K562 (cell line): ENCODE data around the gene MIDN. TPM values are rescaled to one million over a fixed set of nuclear protein-coding genes. Genes with fewer than 3 reads are reported as not detected.

Source experiments
- FUS ChIP-seq: fragments of 200-400 bp; formaldehyde crosslinking; optimal IDR thresholded peaks from 2 replicates; pipeline ENCODE3; 2017; ENCODE audit warnings: low read depth, low read length
- HMG20A ChIP-seq: fragments of 450-650 bp; formaldehyde crosslinking; conservative IDR thresholded peaks from 2 replicates; pipeline ENCODE4 v1.4.0; 2020; ENCODE audit warnings: mild to moderate bottlenecking, mixed read lengths
- MYC ChIP-seq, 2 experiments: fragments of 250-450 bp in 1 of 2; sonication (Bioruptor Pico) in 1 of 2; IDR thresholded peaks; 2 replicates each; pipeline versions ENCODE4 v1.5.1 to v1.6.1; 2012 to 2021; ENCODE audit warnings: low read depth in 2 of 2, borderline replicate concordance in 1 of 2, improper control_type of control experiment in 1 of 2, low read length in 1 of 2, mild to moderate bottlenecking in 1 of 2, moderate library complexity in 1 of 2
- PHF20 ChIP-seq: fragments of 450-650 bp; IDR thresholded peaks from 2 replicates; pipeline ENCODE4 v1.6.1; 2018; ENCODE audit not compliant: partially characterized antibody
- POLR2G ChIP-seq: fragments of 200-400 bp; formaldehyde crosslinking; IDR thresholded peaks from 2 replicates; pipeline ENCODE4 v1.6.1; 2017; ENCODE audit warnings: low read depth, mild to moderate bottlenecking, antibody characterized with exemption, low read length, moderate library complexity
- PRPF4 ChIP-seq: fragments of 200-400 bp; formaldehyde crosslinking; IDR thresholded peaks from one replicate; pipeline ENCODE4 v1.6.1; 2017; ENCODE audit warnings: low read length, low read depth, mild to moderate bottlenecking; ENCODE audit not compliant: insufficient read depth, poor library complexity, severe bottlenecking
- RB1 ChIP-seq: fragments of 450-650 bp; IDR thresholded peaks from 2 replicates; pipeline ENCODE4 v1.6.1; 2017; ENCODE audit warnings: low read depth, mild to moderate bottlenecking
- RBM14 ChIP-seq: fragments of 200-400 bp; formaldehyde crosslinking; IDR thresholded peaks from 2 replicates; pipeline ENCODE4 v1.6.1; 2018; ENCODE audit warnings: low read depth, mild to moderate bottlenecking, low read length, moderate library complexity, borderline replicate concordance; ENCODE audit not compliant: insufficient read depth
- SOX6 ChIP-seq: fragments of 450-650 bp; IDR thresholded peaks from 2 replicates; pipeline ENCODE4 v1.6.1; 2014; ENCODE audit warnings: mild to moderate bottlenecking
- TCF3 ChIP-seq: sonication (generic); formaldehyde crosslinking; IDR thresholded peaks from 2 replicates; pipeline ENCODE4 v1.4.0; 2020; ENCODE audit warnings: mild to moderate bottlenecking, missing genetic modification reagents
- XRCC3 ChIP-seq: fragments of 450-650 bp; IDR thresholded peaks from 2 replicates; pipeline ENCODE4 v1.6.1; 2017; ENCODE audit warnings: mild to moderate bottlenecking, moderate library complexity
- ZBTB17 ChIP-seq: fragments of 450-650 bp; formaldehyde crosslinking; IDR thresholded peaks from 2 replicates; pipeline ENCODE4 v1.4.0; 2020; ENCODE audit warnings: mild to moderate bottlenecking
- ZEB2 ChIP-seq: fragments of 450-650 bp; IDR thresholded peaks from 2 replicates; pipeline ENCODE4 v1.6.1; 2016
- polyA plus RNA-seq, 8 experiments: library from polyadenylated mRNA; depleted of rRNA in 4 of 8; stranded (reverse) in 5 of 8; unstranded in 3 of 8; fragments of >200 nt; fragmentation: Nextera tagmentation in 2 of 8; fragmentation: Illumina TruSeq in 1 of 8; extraction: Ambion mirVana in 2 of 8; extraction: Trizol in 1 of 8; gene quantifications; 2 replicates each; pipeline versions ENCODE4 v1.2.1 to v1.2.3, GENCODE V29; 2011 to 2014; ENCODE audit warnings: inconsistent platforms in 1 of 8, missing spikeins in 1 of 8
- total RNA-seq, 7 experiments: library from RNA; depleted of rRNA in 6 of 7; stranded (reverse); fragments of >200 nt in 6 of 7; fragmentation: Illumina TruSeq in 2 of 7; extraction: Trizol in 2 of 7; gene quantifications; 2 replicates each; pipeline versions ENCODE4 v1.2.1 to v1.2.3, GENCODE V29; 2011 to 2021; ENCODE audit warnings: low replicate concordance in 1 of 7
- TF ChIP-seq, protein P1 (sequence below): sonication (generic); formaldehyde crosslinking; IDR thresholded peaks from 2 replicates; pipeline ENCODE4 v1.8.0; 2022; ENCODE audit warnings: missing genetic modification reagents, mild to moderate bottlenecking, moderate library complexity, borderline replicate concordance
- TF ChIP-seq, protein P2 (sequence below): fragments of 250-450 bp; sonication (Bioruptor Pico); IDR thresholded peaks from 2 replicates; pipeline ENCODE4 v1.8.0; 2022; ENCODE audit warnings: moderate library complexity, mild to moderate bottlenecking, inconsistent platforms
- TF ChIP-seq, protein P3 (sequence below): fragments of 450-650 bp; formaldehyde crosslinking; IDR thresholded peaks from 2 replicates; pipeline ENCODE4 v1.4.0; 2022; ENCODE audit warnings: mild to moderate bottlenecking, moderate library complexity
- TF ChIP-seq, protein P4 (sequence below), 2 experiments: fragments of 450-650 bp; conservative IDR thresholded peaks; 2 replicates each; pipeline ENCODE4 v1.6.1; 2017; ENCODE audit warnings: mild to moderate bottlenecking in 2 of 2, moderate library complexity in 2 of 2
- TF ChIP-seq, protein P5 (sequence below): sonication (generic); formaldehyde crosslinking; IDR thresholded peaks from 2 replicates; pipeline ENCODE4 v1.5.0; 2020; ENCODE audit warnings: missing genetic modification reagents
- TF ChIP-seq, protein P6 (sequence below): sonication (generic); formaldehyde crosslinking; IDR thresholded peaks from 2 replicates; pipeline ENCODE4 v1.8.0; 2022; ENCODE audit warnings: mild to moderate bottlenecking, missing genetic modification reagents

MIDN gene
- total and polyA plus RNA-seq, 9 of the 15 experiments (the other 6 are each of a cell fraction or from before 2014, with no cell fraction given): 0.17 to 120 (median 10.1) TPM

DNA sequence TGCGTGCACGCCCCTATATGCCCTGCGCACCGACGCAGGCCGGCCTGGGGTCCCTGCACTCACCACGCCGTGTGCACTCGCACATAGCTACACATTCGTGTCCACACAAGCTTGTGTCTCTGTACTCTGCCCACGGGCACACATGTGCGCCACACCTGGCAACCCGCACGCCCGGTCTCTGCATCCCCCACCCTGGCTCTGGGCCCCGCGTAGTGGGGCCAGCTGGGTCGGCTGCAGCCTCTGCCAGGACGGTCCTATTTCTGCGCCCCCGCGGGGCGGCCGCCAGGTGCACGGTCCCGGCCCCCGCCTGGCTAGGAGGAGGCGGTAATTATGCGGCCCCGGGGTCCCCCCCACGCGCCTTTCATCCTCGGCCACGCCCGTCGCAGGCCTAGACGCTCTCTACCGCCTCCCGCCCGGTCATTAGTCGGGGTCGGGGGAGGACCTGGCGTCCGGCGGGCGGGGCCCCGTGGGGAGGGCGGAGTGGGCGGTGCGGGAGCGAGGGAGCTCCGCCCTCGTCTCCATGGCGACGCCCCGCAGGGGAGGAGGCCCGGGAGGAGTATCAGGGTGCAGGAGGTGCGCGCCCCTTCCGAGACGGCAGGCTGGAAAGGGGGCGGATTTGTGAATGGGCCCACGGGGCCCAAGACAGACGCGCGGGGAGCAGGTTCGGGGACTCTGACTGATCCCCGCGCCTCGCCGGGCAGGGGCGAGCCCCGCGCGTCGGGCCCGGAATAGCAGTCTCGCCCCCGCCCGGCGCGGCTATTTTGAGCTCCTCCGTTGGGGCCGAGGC lies 17.9 kb downstream of the MIDN start (continued):
- TF ChIP-seq TCF3 (CRISPR knock-in tag): peak; percentile 23; the same call in 1 of the 2 replicates
- TF ChIP-seq, protein P1, sequence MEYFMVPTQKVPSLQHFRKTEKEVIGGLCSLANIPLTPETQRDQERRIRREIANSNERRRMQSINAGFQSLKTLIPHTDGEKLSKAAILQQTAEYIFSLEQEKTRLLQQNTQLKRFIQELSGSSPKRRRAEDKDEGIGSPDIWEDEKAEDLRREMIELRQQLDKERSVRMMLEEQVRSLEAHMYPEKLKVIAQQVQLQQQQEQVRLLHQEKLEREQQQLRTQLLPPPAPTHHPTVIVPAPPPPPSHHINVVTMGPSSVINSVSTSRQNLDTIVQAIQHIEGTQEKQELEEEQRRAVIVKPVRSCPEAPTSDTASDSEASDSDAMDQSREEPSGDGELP (CRISPR knock-in tag): peak; percentile 88
- peak; percentile 17; the same call in 1 of the 2 replicates for TF ChIP-seq RB1
- peak; percentile 22; the same call in 1 of the 2 replicates for TF ChIP-seq SOX6
- TF ChIP-seq, protein P2, sequence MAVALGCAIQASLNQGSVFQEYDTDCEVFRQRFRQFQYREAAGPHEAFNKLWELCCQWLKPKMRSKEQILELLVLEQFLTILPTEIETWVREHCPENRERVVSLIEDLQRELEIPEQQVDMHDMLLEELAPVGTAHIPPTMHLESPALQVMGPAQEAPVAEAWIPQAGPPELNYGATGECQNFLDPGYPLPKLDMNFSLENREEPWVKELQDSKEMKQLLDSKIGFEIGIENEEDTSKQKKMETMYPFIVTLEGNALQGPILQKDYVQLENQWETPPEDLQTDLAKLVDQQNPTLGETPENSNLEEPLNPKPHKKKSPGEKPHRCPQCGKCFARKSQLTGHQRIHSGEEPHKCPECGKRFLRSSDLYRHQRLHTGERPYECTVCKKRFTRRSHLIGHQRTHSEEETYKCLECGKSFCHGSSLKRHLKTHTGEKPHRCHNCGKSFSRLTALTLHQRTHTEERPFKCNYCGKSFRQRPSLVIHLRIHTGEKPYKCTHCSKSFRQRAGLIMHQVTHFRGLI (CRISPR knock-in tag): no peak
- 0 out of 2 replicates have a peak, but pooled peaks have one; percentile 55 for TF ChIP-seq ZBTB17
- no peak for TF ChIP-seq PHF20
- no peak for TF ChIP-seq FUS
- no peak for TF ChIP-seq RBM14
- TF ChIP-seq XRCC3: no peak
- TF ChIP-seq, protein P3, sequence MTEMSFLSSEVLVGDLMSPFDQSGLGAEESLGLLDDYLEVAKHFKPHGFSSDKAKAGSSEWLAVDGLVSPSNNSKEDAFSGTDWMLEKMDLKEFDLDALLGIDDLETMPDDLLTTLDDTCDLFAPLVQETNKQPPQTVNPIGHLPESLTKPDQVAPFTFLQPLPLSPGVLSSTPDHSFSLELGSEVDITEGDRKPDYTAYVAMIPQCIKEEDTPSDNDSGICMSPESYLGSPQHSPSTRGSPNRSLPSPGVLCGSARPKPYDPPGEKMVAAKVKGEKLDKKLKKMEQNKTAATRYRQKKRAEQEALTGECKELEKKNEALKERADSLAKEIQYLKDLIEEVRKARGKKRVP (CRISPR knock-in tag): no peak
- TF ChIP-seq MYC (IDR thresholded peaks at IDR 0.05; ENCODE audit: low read depth, low read length): 0 out of 2 replicates have a peak, but pooled peaks have one; percentile 39
- no peak; the same call in 1 of the 2 replicates for TF ChIP-seq MYC (CRISPR knock-in tag; IDR thresholded peaks at IDR 0.05; ENCODE audit: borderline replicate concordance, low read depth)
- peak; percentile 72; the same call in 1 of the 2 replicates for TF ChIP-seq ZEB2
- TF ChIP-seq PRPF4: no peak
- TF ChIP-seq, protein P4, sequence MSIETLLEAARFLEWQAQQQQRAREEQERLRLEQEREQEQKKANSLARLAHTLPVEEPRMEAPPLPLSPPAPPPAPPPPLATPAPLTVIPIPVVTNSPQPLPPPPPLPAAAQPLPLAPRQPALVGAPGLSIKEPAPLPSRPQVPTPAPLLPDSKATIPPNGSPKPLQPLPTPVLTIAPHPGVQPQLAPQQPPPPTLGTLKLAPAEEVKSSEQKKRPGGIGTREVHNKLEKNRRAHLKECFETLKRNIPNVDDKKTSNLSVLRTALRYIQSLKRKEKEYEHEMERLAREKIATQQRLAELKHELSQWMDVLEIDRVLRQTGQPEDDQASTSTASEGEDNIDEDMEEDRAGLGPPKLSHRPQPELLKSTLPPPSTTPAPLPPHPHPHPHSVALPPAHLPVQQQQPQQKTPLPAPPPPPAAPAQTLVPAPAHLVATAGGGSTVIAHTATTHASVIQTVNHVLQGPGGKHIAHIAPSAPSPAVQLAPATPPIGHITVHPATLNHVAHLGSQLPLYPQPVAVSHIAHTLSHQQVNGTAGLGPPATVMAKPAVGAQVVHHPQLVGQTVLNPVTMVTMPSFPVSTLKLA (conservative IDR thresholded peaks at IDR 0.05): peak; percentile 69 to 79; a peak in 3 of 4 replicates
- TF ChIP-seq, protein P5, sequence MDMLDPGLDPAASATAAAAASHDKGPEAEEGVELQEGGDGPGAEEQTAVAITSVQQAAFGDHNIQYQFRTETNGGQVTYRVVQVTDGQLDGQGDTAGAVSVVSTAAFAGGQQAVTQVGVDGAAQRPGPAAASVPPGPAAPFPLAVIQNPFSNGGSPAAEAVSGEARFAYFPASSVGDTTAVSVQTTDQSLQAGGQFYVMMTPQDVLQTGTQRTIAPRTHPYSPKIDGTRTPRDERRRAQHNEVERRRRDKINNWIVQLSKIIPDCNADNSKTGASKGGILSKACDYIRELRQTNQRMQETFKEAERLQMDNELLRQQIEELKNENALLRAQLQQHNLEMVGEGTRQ: no peak
- 0 out of 2 replicates have a peak, but pooled peaks have one; percentile 29 for TF ChIP-seq POLR2G
- no peak for TF ChIP-seq HMG20A (CRISPR knock-in tag)
- TF ChIP-seq, protein P6, sequence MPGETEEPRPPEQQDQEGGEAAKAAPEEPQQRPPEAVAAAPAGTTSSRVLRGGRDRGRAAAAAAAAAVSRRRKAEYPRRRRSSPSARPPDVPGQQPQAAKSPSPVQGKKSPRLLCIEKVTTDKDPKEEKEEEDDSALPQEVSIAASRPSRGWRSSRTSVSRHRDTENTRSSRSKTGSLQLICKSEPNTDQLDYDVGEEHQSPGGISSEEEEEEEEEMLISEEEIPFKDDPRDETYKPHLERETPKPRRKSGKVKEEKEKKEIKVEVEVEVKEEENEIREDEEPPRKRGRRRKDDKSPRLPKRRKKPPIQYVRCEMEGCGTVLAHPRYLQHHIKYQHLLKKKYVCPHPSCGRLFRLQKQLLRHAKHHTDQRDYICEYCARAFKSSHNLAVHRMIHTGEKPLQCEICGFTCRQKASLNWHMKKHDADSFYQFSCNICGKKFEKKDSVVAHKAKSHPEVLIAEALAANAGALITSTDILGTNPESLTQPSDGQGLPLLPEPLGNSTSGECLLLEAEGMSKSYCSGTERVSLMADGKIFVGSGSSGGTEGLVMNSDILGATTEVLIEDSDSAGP (CRISPR knock-in tag): 0 out of 2 replicates have a peak, but pooled peaks have one; percentile 24
